Mesothelial cell of epicardium (in vitro differentiated cells): ENCODE data around the gene RFLNA. TPM values are rescaled to one million over a fixed set of nuclear protein-coding genes. Genes with fewer than 3 reads are reported as not detected.

Experiments
- DNase-seq, 2 experiments: peaks; one replicate each; pipeline ENCODE4 v3.0.0; 2021; ENCODE audit warnings: low spot score in 2 of 2; ENCODE audit not compliant: unreplicated experiment in 2 of 2
- H3K27ac Mint-ChIP-seq: 2 replicates; pipeline ENCODE4 v1.8.0; 2021; ENCODE audit warnings: mixed read lengths
- H3K27me3 Mint-ChIP-seq: 2 replicates; pipeline ENCODE4 v1.8.0; 2021; ENCODE audit warnings: low read depth, mixed read lengths
- H3K36me3 Mint-ChIP-seq: 2 replicates; pipeline ENCODE4 v1.8.0; 2021; ENCODE audit warnings: mixed read lengths
- H3K4me1 Mint-ChIP-seq: 2 replicates; pipeline ENCODE4 v1.8.0; 2021; ENCODE audit warnings: mixed read lengths
- H3K4me3 Mint-ChIP-seq: 2 replicates; pipeline ENCODE4 v1.8.0; 2021; ENCODE audit warnings: mild to moderate bottlenecking, moderate library complexity, mixed read lengths
- H3K9me3 Mint-ChIP-seq: 2 replicates; pipeline ENCODE4 v1.8.0; 2021; ENCODE audit warnings: mixed read lengths
- CTCF ChIP-seq: fragments of 200-600 bp; sonication (generic); IDR thresholded peaks from one replicate; pipeline ENCODE4 v1.5.0; 2021; ENCODE audit warnings: antibody characterized with exemption; ENCODE audit not compliant: unreplicated experiment
- total RNA-seq: library from RNA; stranded (reverse); gene quantifications from 3 replicates; pipeline ENCODE4 v1.2.1, GENCODE V29; 2021

The RFLNA gene
- total RNA-seq, 1 donor from 2014 or later, result 41.0 TPM

GRCh38 chr12:124328116-124328515 is 33.2 kb downstream of the RFLNA start:
- H3K36me3 Mint-ChIP-seq, result peaks cover 41% of the 10 kb centered on the region
- peaks cover 11% of the 10 kb centered on the region for H3K9me3 Mint-ChIP-seq
- H3K27ac Mint-ChIP-seq, result no peak overlapping the region
- H3K4me1 Mint-ChIP-seq, result no peaks in the 10 kb centered on the region
- H3K4me3 Mint-ChIP-seq, result no peak overlapping the region
- no peak for TF ChIP-seq CTCF
- DNase-seq, result no peak
- H3K27me3 Mint-ChIP-seq, result no peaks in the 10 kb centered on the region

GRCh38 chr12:124328636-124329035 is 33.7 kb downstream of the RFLNA start:
- TF ChIP-seq CTCF, result no peak
- Mint-ChIP-seq H3K27me3 (no peaks in the 10 kb centered on the region), H3K4me1 (no peaks in the 10 kb centered on the region), H3K27ac (peak overlapping the region; percentile 39), H3K9me3 (peaks cover 10% of the 10 kb centered on the region), H3K4me3 (no peak overlapping the region), H3K36me3 (peaks cover 40% of the 10 kb centered on the region)
- DNase-seq, result no peak

GRCh38 chr12:124332058-124332672 is 37.3 kb downstream of the RFLNA start:
- no peaks in the 10 kb centered on the region for H3K9me3 Mint-ChIP-seq
- DNase-seq, result no peak
- no peak overlapping the region for H3K4me3 Mint-ChIP-seq
- no peaks in the 10 kb centered on the region for H3K4me1 Mint-ChIP-seq
- H3K27ac Mint-ChIP-seq, result no peak overlapping the region
- H3K36me3 Mint-ChIP-seq, result peaks cover 35% of the 10 kb centered on the region
- no peak for TF ChIP-seq CTCF
- no peaks in the 10 kb centered on the region for H3K27me3 Mint-ChIP-seq

- Mint-ChIP-seq H3K4me1 (no peaks in the 10 kb centered on the region), H3K27me3 (no peaks in the 10 kb centered on the region), H3K4me3 (no peak overlapping the region), H3K36me3 (peaks cover 41% of the 10 kb centered on the region), H3K27ac (no peak overlapping the region), H3K9me3 (no peaks in the 10 kb centered on the region)
- no peak for TF ChIP-seq CTCF
- no peak for DNase-seq
Observed at GRCh38 chr12:124332900-124333299, 38.0 kb downstream of the RFLNA start.

GRCh38 chr12:124333724-124334123 is 38.8 kb downstream of the RFLNA start:
- no peak overlapping the region for H3K27ac Mint-ChIP-seq
- peaks cover 43% of the 10 kb centered on the region for H3K36me3 Mint-ChIP-seq

More at GRCh38 chr12:124333724-124334123, 38.8 kb downstream of the RFLNA start:
- DNase-seq, result no peak
- Mint-ChIP-seq H3K9me3 (no peaks in the 10 kb centered on the region), H3K27me3 (no peaks in the 10 kb centered on the region), H3K4me1 (no peaks in the 10 kb centered on the region), H3K4me3 (no peak overlapping the region)
- TF ChIP-seq CTCF, result no peak
